ENCODE measurements around the gene DYNC2H1. TPM values are rescaled to one million over a fixed set of nuclear protein-coding genes. Genes with fewer than 3 reads are reported as not detected.

The DYNC2H1 gene
- total and polyA plus RNA-seq, 8 donors = 1.2 to 63.7 (median 14.4) TPM

GRCh38 chr11:103210543-103210942 lies 101.3 kb downstream of the DYNC2H1 start:
- no peak for DNase-seq
- no peak for TF ChIP-seq POLR2A (IDR thresholded peaks at IDR 0.05)
- no peak for TF ChIP-seq CTCF (IDR thresholded peaks at IDR 0.05)
- no peak for TF ChIP-seq POLR2AphosphoS5 (IDR thresholded peaks at IDR 0.05)
- no peak for TF ChIP-seq EP300 (IDR thresholded peaks at IDR 0.05)
- Histone ChIP-seq H3K36me3 (peaks cover 0 to 26% (median 10%) of the 10 kb centered on the region in 4 donors), H3K4me1 (no peaks in the 10 kb centered on the region), H3K4me3 (no peak overlapping the region), H3K9me3 (no peaks in the 10 kb centered on the region), H3K27me3 (no peaks in the 10 kb centered on the region), H3K27ac (no peak overlapping the region)
- 54 to 83% (median 71%) methylated on average over 1 of the region's 1 CpG for WGBS, 5 donors
- intact Hi-C loops (cut with DNase I; ENCODE audit: low total_unique reads) = no loop called here

GRCh38 chr11:103215812-103216211 lies 106.6 kb downstream of the DYNC2H1 start:
- WGBS, 5 donors = 79 to 97% (median 88%) methylated on average over 1 of the region's 1 CpG
- intact Hi-C loops (cut with DNase I; ENCODE audit: low total_unique reads) = no loop called here
- no peaks in the 10 kb centered on the region for H3K27me3 ChIP-seq
- no peak overlapping the region for H3K4me3 ChIP-seq
- H3K36me3 ChIP-seq = peaks cover 0 to 8% (median 2%) of the 10 kb centered on the region in 4 donors
- no peak for TF ChIP-seq POLR2AphosphoS5 (IDR thresholded peaks at IDR 0.05)
- no peak for TF ChIP-seq EP300 (IDR thresholded peaks at IDR 0.05)
- no peak for TF ChIP-seq CTCF (IDR thresholded peaks at IDR 0.05)
- TF ChIP-seq POLR2A (IDR thresholded peaks at IDR 0.05) = no peak
- H3K27ac ChIP-seq = no peak overlapping the region
- no peaks in the 10 kb centered on the region for H3K9me3 ChIP-seq
- no peak for DNase-seq
- peaks cover 0 to 4% (median 0%) of the 10 kb centered on the region in 4 donors for H3K4me1 ChIP-seq

- H3K4me1 ChIP-seq = peaks cover 0 to 4% (median 0%) of the 10 kb centered on the region in 4 donors
- peaks cover 0 to 20% (median 16%) of the 10 kb centered on the region in 4 donors for H3K36me3 ChIP-seq
Observed at GRCh38 chr11:103220133-103220532, 110.9 kb downstream of the DYNC2H1 start.

GRCh38 chr11:103222806-103223205 lies 113.6 kb downstream of the DYNC2H1 start:
- intact Hi-C loops (cut with DNase I; ENCODE audit: low total_unique reads) = no loop called here
- no peaks in the 10 kb centered on the region for H3K9me3 ChIP-seq
- H3K27ac ChIP-seq = no peak overlapping the region
- DNase-seq = peak in 1 of 2 donors; percentile 2
- H3K4me1 ChIP-seq = peaks cover 0 to 4% (median 0%) of the 10 kb centered on the region in 4 donors
- H3K4me3 ChIP-seq = no peak overlapping the region
- 49 to 73% (median 64%) methylated on average over 3 of the region's 3 CpGs for WGBS, 5 donors
- no peaks in the 10 kb centered on the region for H3K27me3 ChIP-seq
- TF ChIP-seq POLR2AphosphoS5 (IDR thresholded peaks at IDR 0.05) (no peak), POLR2A (IDR thresholded peaks at IDR 0.05) (no peak), EP300 (IDR thresholded peaks at IDR 0.05) (no peak)
- peaks cover 0 to 16% (median 15%) of the 10 kb centered on the region in 4 donors for H3K36me3 ChIP-seq

More at GRCh38 chr11:103220133-103220532, 110.9 kb downstream of the DYNC2H1 start:
- no peak overlapping the region for H3K27ac ChIP-seq
- TF ChIP-seq POLR2AphosphoS5 (IDR thresholded peaks at IDR 0.05) (no peak), CTCF (IDR thresholded peaks at IDR 0.05) (no peak), EP300 (IDR thresholded peaks at IDR 0.05) (no peak), POLR2A (IDR thresholded peaks at IDR 0.05) (no peak)
- no peak overlapping the region for H3K4me3 ChIP-seq
- intact Hi-C loops (cut with DNase I; ENCODE audit: low total_unique reads) = no loop called here
- no peaks in the 10 kb centered on the region for H3K9me3 ChIP-seq
- WGBS, 5 donors = 82 to 91% (median 88%) methylated on average over 1 of the region's 1 CpG
- H3K27me3 ChIP-seq = no peaks in the 10 kb centered on the region
- no peak for DNase-seq

- H3K36me3 ChIP-seq = peaks cover 0 to 10% (median 7%) of the 10 kb centered on the region in 4 donors
- intact Hi-C loops (cut with DNase I; ENCODE audit: low total_unique reads) = no loop called here
- no peak overlapping the region for H3K4me3 ChIP-seq
- no peak for DNase-seq
- TF ChIP-seq EP300 (IDR thresholded peaks at IDR 0.05) (no peak), POLR2AphosphoS5 (IDR thresholded peaks at IDR 0.05) (no peak), CTCF (IDR thresholded peaks at IDR 0.05) (no peak), POLR2A (IDR thresholded peaks at IDR 0.05) (no peak)
- H3K27me3 ChIP-seq = no peaks in the 10 kb centered on the region
- no peak overlapping the region for H3K27ac ChIP-seq
- no peaks in the 10 kb centered on the region for H3K9me3 ChIP-seq
- 92 to 100% (median 97%) methylated on average over 1 to 2 of the region's 2 CpGs for WGBS, 5 donors
- no peaks in the 10 kb centered on the region for H3K4me1 ChIP-seq
Observed at GRCh38 chr11:103228807-103229206, 119.6 kb downstream of the DYNC2H1 start.
